Activated naive CD4-positive, alpha-beta T cell treated with anti-CD3 and anti-CD28 coated beads, Interleukin-2, amount 50 U/mL, for 72 hours (primary cell): ENCODE data around the gene UBE2Z. TPM values are rescaled to one million over a fixed set of nuclear protein-coding genes. Genes with fewer than 3 reads are reported as not detected.

Source experiments
- ATAC-seq, 2 donors: fragments of 150-1000 bp; cut with Tn5 transposase; 2 replicates each; pipeline ENCODE4 v1.10.0; 2021; ENCODE audit warnings: mild to moderate bottlenecking in 2 of 2, moderate library complexity in 2 of 2
- DNase-seq, 2 donors: peaks; one replicate each; pipeline ENCODE4 v3.0.0; 2021 to 2022; ENCODE audit warnings: low spot score in 2 of 2
- H3K27ac Mint-ChIP-seq, 2 donors: one replicate each; pipeline ENCODE4 v1.8.0; 2022; ENCODE audit warnings: mild to moderate bottlenecking in 2 of 2, mixed read lengths in 2 of 2
- H3K36me3 Mint-ChIP-seq, 2 donors: one replicate each; pipeline ENCODE4 v1.8.0; 2022; ENCODE audit warnings: mixed read lengths in 2 of 2
- H3K9me3 Mint-ChIP-seq, 2 donors: one replicate each; pipeline ENCODE4 v1.8.0; 2022; ENCODE audit warnings: mixed read lengths in 2 of 2
- total RNA-seq, 2 donors: library from RNA; stranded (reverse); gene quantifications; one replicate each; pipeline ENCODE4 v1.2.3, GENCODE V29; 2022

Gene UBE2Z
- total RNA-seq, 2 donors from 2014 or later = 81.0 to 103 TPM

GRCh38 chr17:48893646-48894508, 14.3 kb upstream of the UBE2Z start:
- H3K9me3 Mint-ChIP-seq = no peaks in the 10 kb centered on the region
- no peak for ATAC-seq
- DNase-seq = no peak
- peak overlapping the region in 1 of 2 donors; percentile 94 for H3K27ac Mint-ChIP-seq
- peaks cover 28 to 31% of the 10 kb centered on the region in 2 donors for H3K36me3 Mint-ChIP-seq

GRCh38 chr17:48894886-48895285, 13.3 kb upstream of the UBE2Z start:
- Mint-ChIP-seq H3K9me3 (no peaks in the 10 kb centered on the region), H3K27ac (no peak overlapping the region), H3K36me3 (peaks cover 28 to 31% of the 10 kb centered on the region in 2 donors)
- ATAC-seq = no peak
- DNase-seq = no peak

- Mint-ChIP-seq H3K36me3 (peaks cover 5 to 14% of the 10 kb centered on the region in 2 donors), H3K27ac (no peak overlapping the region), H3K9me3 (no peaks in the 10 kb centered on the region)
- ATAC-seq = no peak
- no peak for DNase-seq
Measured at GRCh38 chr17:48901241-48901640, 7.0 kb upstream of the UBE2Z start.

GRCh38 chr17:48903401-48903800, 4.8 kb upstream of the UBE2Z start:
- H3K36me3 Mint-ChIP-seq = peaks cover 0 to under 1% of the 10 kb centered on the region in 2 donors
- no peak overlapping the region for H3K27ac Mint-ChIP-seq
- ATAC-seq = no peak
- DNase-seq = no peak
- H3K9me3 Mint-ChIP-seq = no peaks in the 10 kb centered on the region

- ATAC-seq (no peak), DNase-seq (no peak)
- Mint-ChIP-seq H3K36me3 (peaks cover 0 to 6% of the 10 kb centered on the region in 2 donors), H3K27ac (no peak overlapping the region), H3K9me3 (no peaks in the 10 kb centered on the region)
Measured at GRCh38 chr17:48904428-48904827, 3.8 kb upstream of the UBE2Z start.

- Mint-ChIP-seq H3K9me3 (no peaks in the 10 kb centered on the region), H3K36me3 (peaks cover 15 to 21% of the 10 kb centered on the region in 2 donors), H3K27ac (no peak overlapping the region)
- ATAC-seq (no peak), DNase-seq (no peak)
Measured at GRCh38 chr17:48905987-48906515, 2.2 kb upstream of the UBE2Z start.

GRCh38 chr17:48907713-48908046, 527 bp upstream of the UBE2Z start:
- peak in 1 of 2 donors; percentile 11 for ATAC-seq
- DNase-seq = no peak
- peak overlapping the region; percentile 96 to 99 for H3K27ac Mint-ChIP-seq
- no peaks in the 10 kb centered on the region for H3K9me3 Mint-ChIP-seq
- H3K36me3 Mint-ChIP-seq = peaks cover 25 to 31% of the 10 kb centered on the region in 2 donors

- DNase-seq = peak; percentile 77 to 88
- H3K9me3 Mint-ChIP-seq = no peaks in the 10 kb centered on the region
- peaks cover 37 to 44% of the 10 kb centered on the region in 2 donors for H3K36me3 Mint-ChIP-seq
- H3K27ac Mint-ChIP-seq = peak overlapping the region; percentile 96 to 97
- ATAC-seq = peak; percentile 43 to 69
Measured at GRCh38 chr17:48908853-48909394, 717 bp downstream of the UBE2Z start.

GRCh38 chr17:48909783-48910182, 1.6 kb downstream of the UBE2Z start:
- ATAC-seq (peak in 1 of 2 donors; percentile 11), DNase-seq (no peak)
- peak overlapping the region; percentile 90 to 96 for H3K27ac Mint-ChIP-seq
- H3K36me3 Mint-ChIP-seq = peaks cover 43 to 52% of the 10 kb centered on the region in 2 donors
- H3K9me3 Mint-ChIP-seq = no peaks in the 10 kb centered on the region

GRCh38 chr17:48910370-48910769, 2.2 kb downstream of the UBE2Z start:
- ATAC-seq = no peak
- Mint-ChIP-seq H3K27ac (peak overlapping the region; percentile 90 to 96), H3K36me3 (peaks cover 43 to 53% of the 10 kb centered on the region in 2 donors), H3K9me3 (no peaks in the 10 kb centered on the region)
- DNase-seq = no peak

- peak overlapping the region; percentile 33 to 97 for H3K27ac Mint-ChIP-seq
- peaks cover 43 to 66% of the 10 kb centered on the region in 2 donors for H3K36me3 Mint-ChIP-seq
- ATAC-seq (no peak), DNase-seq (no peak)
- H3K9me3 Mint-ChIP-seq = no peaks in the 10 kb centered on the region
Measured at GRCh38 chr17:48912476-48912875, 4.3 kb downstream of the UBE2Z start.

GRCh38 chr17:48915459-48916282, 7.5 kb downstream of the UBE2Z start:
- H3K36me3 Mint-ChIP-seq = peaks cover 24 to 66% of the 10 kb centered on the region in 2 donors

GRCh38 chr17:48925251-48925990, 17.2 kb downstream of the UBE2Z start:
- no peak for ATAC-seq
- peaks cover 10 to 22% of the 10 kb centered on the region in 2 donors for H3K36me3 Mint-ChIP-seq
- peak overlapping the region; percentile 10 to 32 for H3K27ac Mint-ChIP-seq
- DNase-seq = no peak
- H3K9me3 Mint-ChIP-seq = no peaks in the 10 kb centered on the region

More at GRCh38 chr17:48915459-48916282, 7.5 kb downstream of the UBE2Z start:
- H3K27ac Mint-ChIP-seq = peak overlapping the region; percentile 97 to 98
- H3K9me3 Mint-ChIP-seq = no peaks in the 10 kb centered on the region
- peak; percentile 99 for ATAC-seq
- DNase-seq = peak; percentile 61 to 75

GRCh38 chr17:48925991-48926342, 17.8 kb downstream of the UBE2Z start:
- H3K36me3 Mint-ChIP-seq = peaks cover 8 to 20% of the 10 kb centered on the region in 2 donors

GRCh38 chr17:48927978-48928745, 20.0 kb downstream of the UBE2Z start:
- Mint-ChIP-seq H3K9me3 (no peaks in the 10 kb centered on the region), H3K36me3 (peaks cover 0 to 15% of the 10 kb centered on the region in 2 donors), H3K27ac (peak overlapping the region; percentile 22 to 69)
- DNase-seq = no peak
- no peak for ATAC-seq

More at GRCh38 chr17:48925991-48926342, 17.8 kb downstream of the UBE2Z start:
- DNase-seq (no peak), ATAC-seq (no peak)
- Mint-ChIP-seq H3K9me3 (no peaks in the 10 kb centered on the region), H3K27ac (peak overlapping the region in 1 of 2 donors; percentile 10)
